ENCODE data around the gene NEU3. TPM values are rescaled to one million over a fixed set of nuclear protein-coding genes. Genes with fewer than 3 reads are reported as not detected.
A peak's percentile ranks its signal among the peaks of the same experiment; 100 is the strongest.

NEU3 gene
- total RNA-seq = 10 to 100 TPM; 15.7 to 16.9 TPM

DNA sequence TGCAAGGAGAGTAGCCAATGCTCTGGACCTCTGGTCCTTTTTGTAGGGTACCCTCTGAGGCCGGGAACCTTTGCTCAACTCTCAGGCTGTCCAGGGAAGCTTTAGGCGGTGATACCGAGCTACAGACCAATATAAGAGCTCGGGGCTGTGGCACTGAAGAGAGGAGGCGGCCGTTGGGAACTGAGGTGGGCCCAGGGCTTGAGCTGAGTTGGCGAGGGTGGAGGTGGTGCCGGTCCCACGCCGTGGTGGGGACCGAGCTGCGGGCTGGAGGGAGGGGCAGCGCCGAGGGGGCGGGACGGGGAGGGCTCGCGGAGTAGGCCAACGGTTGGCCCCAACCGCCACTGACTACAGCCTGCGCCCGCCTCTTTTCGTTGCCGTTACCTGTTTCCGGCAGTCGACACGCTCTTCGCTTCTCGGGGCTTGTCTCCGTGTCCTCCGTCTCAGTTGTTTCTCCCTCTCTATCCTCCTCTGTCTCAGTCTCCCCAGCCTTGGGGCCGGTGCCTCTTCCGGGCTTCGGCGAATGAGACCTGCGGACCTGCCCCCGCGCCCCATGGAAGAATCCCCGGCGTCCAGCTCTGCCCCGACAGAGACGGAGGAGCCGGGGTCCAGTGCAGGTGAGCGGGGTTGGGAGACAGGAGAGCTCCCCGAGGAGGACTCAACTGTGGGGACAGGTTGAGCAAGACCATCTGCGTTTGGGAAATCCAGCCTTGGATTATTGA, at the start of gene NEU3:
NEU3 (plus strand) TSS at position 393 of the 719 bp plus-strand sequence; CDS start at position 521, 128 bp downstream.
- no peaks in the 10 kb centered on the region for H3K9me3 Mint-ChIP-seq
- ATAC-seq (replicated peaks in 1 of 2) = peak; percentile 96 to 98

DNA sequence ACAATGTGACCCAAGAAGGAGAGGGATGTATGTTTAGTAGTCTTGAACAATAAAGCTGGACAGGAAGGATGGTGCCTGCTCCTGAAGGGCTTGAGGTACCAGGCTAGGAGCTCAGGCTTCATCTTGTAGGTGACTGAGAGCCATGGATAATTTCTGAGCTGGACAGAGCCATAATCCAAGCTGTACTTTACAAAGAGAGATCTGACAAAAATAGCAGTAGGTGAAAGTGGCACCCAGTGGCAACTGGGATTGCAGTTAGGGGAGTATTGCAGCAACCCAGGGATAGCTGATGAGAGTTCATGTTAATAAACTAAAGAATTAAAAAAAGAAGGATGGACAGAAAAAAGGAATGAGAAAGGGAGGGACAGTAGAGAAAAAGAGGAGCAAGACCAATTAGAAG, 47.2 kb upstream of the NEU3 start:
- no peak overlapping the region for H3K4me3 Mint-ChIP-seq

More for the DNA sequence above, at the start of gene NEU3:
- no peaks in the 10 kb centered on the region for H3K27me3 Mint-ChIP-seq (ENCODE audit: low read depth)
- peak within 1 kb of the TSS; percentile 93 for H3K27ac Mint-ChIP-seq
- peaks cover 34% of the 10 kb centered on the region for H3K4me1 Mint-ChIP-seq (ENCODE audit: low read depth)
- H3K4me3 Mint-ChIP-seq = peak within 1 kb of the TSS; percentile 90 to 98
- H3K36me3 Mint-ChIP-seq (ENCODE audit: insufficient read depth in 2 of 2) = peaks cover 0 to 3% of the 10 kb centered on the region in 2 donors
- DNase-seq = peak; percentile 84 to 91

DNA sequence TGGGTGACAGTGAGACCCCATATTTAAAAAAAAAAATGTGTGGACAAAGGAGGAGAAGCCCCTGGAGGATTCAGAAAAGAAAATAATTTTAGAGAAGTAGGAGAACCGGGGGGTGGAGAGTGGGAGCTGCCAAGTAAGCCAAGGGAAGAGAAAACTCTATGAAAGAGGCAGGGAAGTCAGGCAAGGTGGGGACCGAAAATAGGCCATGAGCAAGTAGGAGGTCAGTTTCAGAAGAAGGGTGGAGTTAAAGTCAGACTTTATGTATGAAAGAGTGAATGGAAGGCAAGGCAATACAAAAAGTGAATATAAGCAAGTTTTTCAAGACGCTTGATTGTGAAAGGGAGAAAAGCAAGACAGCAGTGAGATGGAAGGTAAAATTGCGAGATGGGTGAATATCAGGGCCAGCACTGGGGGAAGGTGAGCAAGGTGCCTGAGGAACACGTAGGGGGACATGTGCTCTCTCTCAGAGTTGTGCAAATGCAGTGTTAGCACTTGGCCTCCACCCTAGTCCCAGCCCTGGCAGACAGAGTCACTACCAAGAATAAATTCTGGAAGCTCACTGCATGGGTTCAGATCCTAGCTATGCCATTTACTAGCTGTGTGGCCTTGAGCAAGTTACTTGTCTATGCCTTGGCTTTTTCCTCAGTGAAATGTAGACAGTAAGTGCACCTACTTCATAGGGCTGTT, 46.5 kb upstream of the NEU3 start:
- Mint-ChIP-seq H3K4me3 (no peak overlapping the region), H3K27me3 (ENCODE audit: low read depth) (no peaks in the 10 kb centered on the region), H3K4me1 (ENCODE audit: low read depth) (peaks cover 40% of the 10 kb centered on the region), H3K9me3 (peaks cover 0 to 2% of the 10 kb centered on the region in 2 donors), H3K36me3 (ENCODE audit: insufficient read depth in 2 of 2) (peaks cover 1 to 4% of the 10 kb centered on the region in 2 donors), H3K27ac (no peak overlapping the region)
- no peak for ATAC-seq (replicated peaks in 1 of 2)
- DNase-seq = no peak

More for the DNA sequence above, 47.2 kb upstream of the NEU3 start:
- peak overlapping the region; percentile 85 for H3K27ac Mint-ChIP-seq
- ATAC-seq (replicated peaks in 1 of 2) = no peak
- peaks cover 39% of the 10 kb centered on the region for H3K4me1 Mint-ChIP-seq (ENCODE audit: low read depth)
- peaks cover 0 to 2% of the 10 kb centered on the region in 2 donors for H3K9me3 Mint-ChIP-seq
- H3K36me3 Mint-ChIP-seq (ENCODE audit: insufficient read depth in 2 of 2) = peaks cover 1 to 4% of the 10 kb centered on the region in 2 donors
- no peaks in the 10 kb centered on the region for H3K27me3 Mint-ChIP-seq (ENCODE audit: low read depth)
- no peak for DNase-seq

- Mint-ChIP-seq H3K27ac (peak overlapping the region; percentile 100), H3K9me3 (peaks cover 0 to 2% of the 10 kb centered on the region in 2 donors), H3K27me3 (ENCODE audit: low read depth) (no peaks in the 10 kb centered on the region), H3K4me3 (peak overlapping the region; percentile 98 to 99), H3K4me1 (ENCODE audit: low read depth) (peaks cover 79% of the 10 kb centered on the region), H3K36me3 (ENCODE audit: insufficient read depth in 2 of 2) (peaks cover 13 to 20% of the 10 kb centered on the region in 2 donors)
- peak; percentile 12 for ATAC-seq (replicated peaks in 1 of 2)
- DNase-seq = no peak
Observed at GRCh38 chr11:74948546-74948897, 40.2 kb upstream of the NEU3 start.

- no peaks in the 10 kb centered on the region for H3K27me3 Mint-ChIP-seq (ENCODE audit: low read depth)
- peaks cover 0 to 2% of the 10 kb centered on the region in 2 donors for H3K9me3 Mint-ChIP-seq
- ATAC-seq (replicated peaks in 1 of 2) = peak; percentile 99
- H3K27ac Mint-ChIP-seq = peak within 1 kb of the TSS; percentile 100
- H3K36me3 Mint-ChIP-seq (ENCODE audit: insufficient read depth in 2 of 2) = peaks cover 13 to 24% of the 10 kb centered on the region in 2 donors
- peaks cover 79% of the 10 kb centered on the region for H3K4me1 Mint-ChIP-seq (ENCODE audit: low read depth)
- peak within 1 kb of the TSS; percentile 98 to 99 for H3K4me3 Mint-ChIP-seq
- DNase-seq = peak; percentile 98 to 99
Observed at GRCh38 chr11:74948898-74949752, 39.6 kb upstream of the NEU3 start, which contains the start of the genes SPCS2 and XRRA1. TSS of gene SPCS2 (plus strand) at chr11:74949266. CDS start at chr11:74949286, 20 bp downstream. TSS of gene XRRA1 (minus strand) at chr11:74949091. CDS start at chr11:74940878, 8,213 bp downstream.

DNA sequence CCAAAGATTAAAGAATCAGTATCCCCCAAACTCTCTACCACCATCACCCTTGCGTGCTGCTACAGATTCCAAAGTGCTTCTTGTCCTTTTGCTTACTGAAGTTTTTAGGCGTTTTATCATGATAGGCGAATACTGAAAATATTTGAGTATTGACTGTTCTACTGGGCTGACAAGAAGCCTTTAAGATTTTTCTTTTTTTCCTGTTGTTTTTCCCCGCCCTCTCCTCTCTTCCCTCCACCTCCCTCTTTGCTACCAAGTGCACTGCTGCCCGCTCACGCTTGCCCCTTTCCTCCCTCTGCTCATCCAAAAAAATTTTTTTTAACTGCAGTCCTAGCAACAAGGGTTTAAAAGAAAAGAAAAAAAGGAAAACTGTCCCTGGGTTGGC, 39.0 kb upstream of the NEU3 start:
- H3K36me3 Mint-ChIP-seq (ENCODE audit: insufficient read depth in 2 of 2) = peaks cover 13 to 26% of the 10 kb centered on the region in 2 donors
- DNase-seq = no peak
- peak overlapping the region; percentile 98 to 99 for H3K4me3 Mint-ChIP-seq
- peak overlapping the region; percentile 100 for H3K27ac Mint-ChIP-seq
- peaks cover 0 to 2% of the 10 kb centered on the region in 2 donors for H3K9me3 Mint-ChIP-seq
- H3K4me1 Mint-ChIP-seq (ENCODE audit: low read depth) = peaks cover 80% of the 10 kb centered on the region
- no peak for ATAC-seq (replicated peaks in 1 of 2)
- no peaks in the 10 kb centered on the region for H3K27me3 Mint-ChIP-seq (ENCODE audit: low read depth)

GRCh38 chr11:74950374-74950969, 38.3 kb upstream of the NEU3 start:
- ATAC-seq (replicated peaks in 1 of 2) (no peak), DNase-seq (no peak)
- Mint-ChIP-seq H3K27ac (peak overlapping the region; percentile 100), H3K9me3 (peaks cover 0 to 2% of the 10 kb centered on the region in 2 donors), H3K4me1 (ENCODE audit: low read depth) (peaks cover 80% of the 10 kb centered on the region), H3K36me3 (ENCODE audit: insufficient read depth in 2 of 2) (peaks cover 14 to 27% of the 10 kb centered on the region in 2 donors), H3K27me3 (ENCODE audit: low read depth) (no peaks in the 10 kb centered on the region), H3K4me3 (peak overlapping the region; percentile 98 to 99)

DNA sequence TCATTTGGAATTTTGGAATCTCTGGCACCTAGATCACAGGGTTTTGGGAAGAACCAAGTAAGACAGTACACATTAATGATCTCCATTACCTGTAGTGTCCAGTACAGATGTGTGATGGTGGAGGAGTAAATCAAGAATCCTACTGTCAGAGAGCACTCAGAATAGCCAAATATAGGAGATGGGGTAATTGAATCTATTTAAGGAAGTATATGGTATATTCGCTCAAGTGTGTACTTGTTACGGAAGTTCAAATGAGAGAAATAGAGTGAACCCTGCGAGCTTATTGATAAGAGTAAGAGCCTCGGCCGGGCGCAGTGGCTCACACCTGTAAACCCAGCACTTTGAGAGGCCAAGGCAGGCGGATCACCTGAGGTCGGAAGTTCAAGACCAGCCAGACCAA, 37.5 kb upstream of the NEU3 start:
- no peak for ATAC-seq (replicated peaks in 1 of 2)
- Mint-ChIP-seq H3K27me3 (ENCODE audit: low read depth) (no peaks in the 10 kb centered on the region), H3K27ac (peak overlapping the region; percentile 100), H3K9me3 (peaks cover 0 to 2% of the 10 kb centered on the region in 2 donors), H3K4me1 (ENCODE audit: low read depth) (peaks cover 75% of the 10 kb centered on the region), H3K36me3 (ENCODE audit: insufficient read depth in 2 of 2) (peaks cover 14 to 27% of the 10 kb centered on the region in 2 donors), H3K4me3 (peak overlapping the region; percentile 98 to 99)
- no peak for DNase-seq

GRCh38 chr11:74952752-74953151, 36.0 kb upstream of the NEU3 start:
- no peak overlapping the region for H3K27ac Mint-ChIP-seq
- peaks cover 16 to 26% of the 10 kb centered on the region in 2 donors for H3K36me3 Mint-ChIP-seq (ENCODE audit: insufficient read depth in 2 of 2)
- H3K9me3 Mint-ChIP-seq = no peaks in the 10 kb centered on the region
- ATAC-seq (replicated peaks in 1 of 2) (no peak), DNase-seq (no peak)
- H3K27me3 Mint-ChIP-seq (ENCODE audit: low read depth) = no peaks in the 10 kb centered on the region
- H3K4me3 Mint-ChIP-seq = peak overlapping the region in 1 of 2 donors; percentile 18
- peaks cover 82% of the 10 kb centered on the region for H3K4me1 Mint-ChIP-seq (ENCODE audit: low read depth)

GRCh38 chr11:74953451-74953850, 35.3 kb upstream of the NEU3 start:
- Mint-ChIP-seq H3K27ac (no peak overlapping the region), H3K27me3 (ENCODE audit: low read depth) (no peaks in the 10 kb centered on the region), H3K4me1 (ENCODE audit: low read depth) (peaks cover 83% of the 10 kb centered on the region), H3K9me3 (no peaks in the 10 kb centered on the region), H3K36me3 (ENCODE audit: insufficient read depth in 2 of 2) (peaks cover 16 to 26% of the 10 kb centered on the region in 2 donors), H3K4me3 (no peak overlapping the region)
- DNase-seq (no peak), ATAC-seq (replicated peaks in 1 of 2) (no peak)

DNA sequence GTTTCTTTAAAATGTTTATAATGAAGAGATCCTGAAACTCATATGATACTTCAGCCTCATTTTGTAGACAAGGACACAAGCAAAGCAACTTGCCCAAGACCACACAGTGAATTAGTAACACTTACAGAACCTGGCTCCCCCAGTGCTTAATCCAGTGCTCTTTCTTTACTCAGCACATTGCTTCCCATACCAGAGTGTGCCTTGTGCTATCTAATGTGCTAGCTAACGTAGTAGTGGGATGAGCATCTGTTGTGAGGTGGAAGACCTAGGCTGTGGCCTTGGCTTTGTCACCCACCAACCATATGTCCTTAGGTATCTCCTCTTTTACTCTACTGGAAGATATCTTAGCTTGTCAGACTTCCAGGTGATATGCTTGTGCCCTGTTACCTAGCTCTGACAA, 34.5 kb upstream of the NEU3 start:
- H3K9me3 Mint-ChIP-seq = no peaks in the 10 kb centered on the region
- peak overlapping the region; percentile 18 for H3K27ac Mint-ChIP-seq
- peaks cover 82% of the 10 kb centered on the region for H3K4me1 Mint-ChIP-seq (ENCODE audit: low read depth)
- peaks cover 14 to 23% of the 10 kb centered on the region in 2 donors for H3K36me3 Mint-ChIP-seq (ENCODE audit: insufficient read depth in 2 of 2)
- ATAC-seq (replicated peaks in 1 of 2) (no peak), DNase-seq (no peak)
- H3K4me3 Mint-ChIP-seq = no peak overlapping the region
- H3K27me3 Mint-ChIP-seq (ENCODE audit: low read depth) = no peaks in the 10 kb centered on the region

- Mint-ChIP-seq H3K4me3 (no peak overlapping the region), H3K27ac (peak overlapping the region; percentile 2)
Observed at GRCh38 chr11:74956397-74957015, 32.2 kb upstream of the NEU3 start.

More at GRCh38 chr11:74956397-74957015, 32.2 kb upstream of the NEU3 start:
- Mint-ChIP-seq H3K9me3 (no peaks in the 10 kb centered on the region), H3K27me3 (ENCODE audit: low read depth) (no peaks in the 10 kb centered on the region), H3K4me1 (ENCODE audit: low read depth) (peaks cover 80% of the 10 kb centered on the region), H3K36me3 (ENCODE audit: insufficient read depth in 2 of 2) (peaks cover 6 to 11% of the 10 kb centered on the region in 2 donors)
- ATAC-seq (replicated peaks in 1 of 2) (no peak), DNase-seq (no peak)
